ENCODE results near the gene CDK15. TPM values are rescaled to one million over a fixed set of nuclear protein-coding genes. Genes with fewer than 3 reads are reported as not detected.

The CDK15 gene
- total RNA-seq, 1 donor from 2014 or later: 0.70 TPM

GRCh38 chr2:201925056-201925455 is 118.7 kb downstream of the CDK15 start:
- Mint-ChIP-seq H3K4me1 (ENCODE audit: unreplicated experiment) (peaks cover 7% of the 10 kb centered on the region), H3K36me3 (ENCODE audit: unreplicated experiment) (no peaks in the 10 kb centered on the region), H3K27me3 (ENCODE audit: unreplicated experiment) (no peaks in the 10 kb centered on the region), H3K4me3 (ENCODE audit: unreplicated experiment) (no peak overlapping the region), H3K9me3 (ENCODE audit: unreplicated experiment) (no peaks in the 10 kb centered on the region), H3K27ac (ENCODE audit: unreplicated experiment) (no peak overlapping the region)
- TF ChIP-seq, protein P1, sequence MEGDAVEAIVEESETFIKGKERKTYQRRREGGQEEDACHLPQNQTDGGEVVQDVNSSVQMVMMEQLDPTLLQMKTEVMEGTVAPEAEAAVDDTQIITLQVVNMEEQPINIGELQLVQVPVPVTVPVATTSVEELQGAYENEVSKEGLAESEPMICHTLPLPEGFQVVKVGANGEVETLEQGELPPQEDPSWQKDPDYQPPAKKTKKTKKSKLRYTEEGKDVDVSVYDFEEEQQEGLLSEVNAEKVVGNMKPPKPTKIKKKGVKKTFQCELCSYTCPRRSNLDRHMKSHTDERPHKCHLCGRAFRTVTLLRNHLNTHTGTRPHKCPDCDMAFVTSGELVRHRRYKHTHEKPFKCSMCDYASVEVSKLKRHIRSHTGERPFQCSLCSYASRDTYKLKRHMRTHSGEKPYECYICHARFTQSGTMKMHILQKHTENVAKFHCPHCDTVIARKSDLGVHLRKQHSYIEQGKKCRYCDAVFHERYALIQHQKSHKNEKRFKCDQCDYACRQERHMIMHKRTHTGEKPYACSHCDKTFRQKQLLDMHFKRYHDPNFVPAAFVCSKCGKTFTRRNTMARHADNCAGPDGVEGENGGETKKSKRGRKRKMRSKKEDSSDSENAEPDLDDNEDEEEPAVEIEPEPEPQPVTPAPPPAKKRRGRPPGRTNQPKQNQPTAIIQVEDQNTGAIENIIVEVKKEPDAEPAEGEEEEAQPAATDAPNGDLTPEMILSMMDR (IDR thresholded peaks at IDR 0.05): no peak
- DNase-seq (ENCODE audit: extremely low spot score, unreplicated experiment): no peak

- Mint-ChIP-seq H3K27ac (ENCODE audit: unreplicated experiment) (no peak overlapping the region), H3K4me3 (ENCODE audit: unreplicated experiment) (no peak overlapping the region), H3K36me3 (ENCODE audit: unreplicated experiment) (no peaks in the 10 kb centered on the region), H3K4me1 (ENCODE audit: unreplicated experiment) (peaks cover 14% of the 10 kb centered on the region), H3K27me3 (ENCODE audit: unreplicated experiment) (no peaks in the 10 kb centered on the region), H3K9me3 (ENCODE audit: unreplicated experiment) (no peaks in the 10 kb centered on the region)
- no peak for DNase-seq (ENCODE audit: extremely low spot score, unreplicated experiment)
- TF ChIP-seq, protein P1 (IDR thresholded peaks at IDR 0.05): no peak
Observed at GRCh38 chr2:201926067-201926466, 119.7 kb downstream of the CDK15 start.

- DNase-seq (ENCODE audit: extremely low spot score, unreplicated experiment): no peak
- no peak overlapping the region for H3K4me3 Mint-ChIP-seq (ENCODE audit: unreplicated experiment)
- no peak overlapping the region for H3K27ac Mint-ChIP-seq (ENCODE audit: unreplicated experiment)
- TF ChIP-seq, protein P1 (IDR thresholded peaks at IDR 0.05): no peak
- no peaks in the 10 kb centered on the region for H3K27me3 Mint-ChIP-seq (ENCODE audit: unreplicated experiment)
- H3K9me3 Mint-ChIP-seq (ENCODE audit: unreplicated experiment): no peaks in the 10 kb centered on the region
- no peaks in the 10 kb centered on the region for H3K36me3 Mint-ChIP-seq (ENCODE audit: unreplicated experiment)
- H3K4me1 Mint-ChIP-seq (ENCODE audit: unreplicated experiment): peaks cover 37% of the 10 kb centered on the region
Observed at GRCh38 chr2:201928363-201928762, 122.0 kb downstream of the CDK15 start.

- Mint-ChIP-seq H3K36me3 (ENCODE audit: unreplicated experiment) (no peaks in the 10 kb centered on the region), H3K9me3 (ENCODE audit: unreplicated experiment) (no peaks in the 10 kb centered on the region), H3K4me3 (ENCODE audit: unreplicated experiment) (no peak overlapping the region), H3K27me3 (ENCODE audit: unreplicated experiment) (no peaks in the 10 kb centered on the region), H3K4me1 (ENCODE audit: unreplicated experiment) (peaks cover 48% of the 10 kb centered on the region), H3K27ac (ENCODE audit: unreplicated experiment) (no peak overlapping the region)
- TF ChIP-seq, protein P1 (IDR thresholded peaks at IDR 0.05): no peak
- DNase-seq (ENCODE audit: extremely low spot score, unreplicated experiment): no peak
Observed at GRCh38 chr2:201929281-201930026, 123.1 kb downstream of the CDK15 start.

DNA sequence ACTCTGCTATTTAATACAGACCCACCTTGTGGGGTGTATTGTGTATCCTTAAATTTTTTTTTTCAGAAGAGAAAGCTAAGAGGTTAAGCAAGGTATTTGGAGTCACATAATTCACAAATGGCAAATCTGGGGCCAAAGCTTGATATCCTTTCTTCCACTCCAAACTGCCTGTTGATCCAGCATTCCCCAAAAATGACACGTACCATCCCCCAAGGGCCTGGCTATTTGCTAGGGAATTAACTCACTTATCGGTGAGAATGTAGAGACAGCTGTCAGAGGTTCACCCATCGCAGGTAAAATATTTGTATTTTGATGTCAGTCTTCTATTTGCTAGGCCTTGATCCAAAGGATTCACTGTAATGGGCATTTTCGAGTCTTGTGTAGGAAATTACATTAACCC is 123.7 kb downstream of the CDK15 start:
- H3K9me3 Mint-ChIP-seq (ENCODE audit: unreplicated experiment): peaks cover under 1% of the 10 kb centered on the region
- TF ChIP-seq, protein P1 (IDR thresholded peaks at IDR 0.05): no peak
- no peaks in the 10 kb centered on the region for H3K36me3 Mint-ChIP-seq (ENCODE audit: unreplicated experiment)
- peaks cover 52% of the 10 kb centered on the region for H3K4me1 Mint-ChIP-seq (ENCODE audit: unreplicated experiment)
- H3K27ac Mint-ChIP-seq (ENCODE audit: unreplicated experiment): no peak overlapping the region
- no peak overlapping the region for H3K4me3 Mint-ChIP-seq (ENCODE audit: unreplicated experiment)
- H3K27me3 Mint-ChIP-seq (ENCODE audit: unreplicated experiment): no peaks in the 10 kb centered on the region
- DNase-seq (ENCODE audit: extremely low spot score, unreplicated experiment): no peak
